ENCODE results near the gene RO60.
"Not testable (repeated sequence)": the region's sequence is repeated elsewhere in the genome, so short reads cannot be mapped to it uniquely, and the experiment has no call there.

The RO60 gene

DNA sequence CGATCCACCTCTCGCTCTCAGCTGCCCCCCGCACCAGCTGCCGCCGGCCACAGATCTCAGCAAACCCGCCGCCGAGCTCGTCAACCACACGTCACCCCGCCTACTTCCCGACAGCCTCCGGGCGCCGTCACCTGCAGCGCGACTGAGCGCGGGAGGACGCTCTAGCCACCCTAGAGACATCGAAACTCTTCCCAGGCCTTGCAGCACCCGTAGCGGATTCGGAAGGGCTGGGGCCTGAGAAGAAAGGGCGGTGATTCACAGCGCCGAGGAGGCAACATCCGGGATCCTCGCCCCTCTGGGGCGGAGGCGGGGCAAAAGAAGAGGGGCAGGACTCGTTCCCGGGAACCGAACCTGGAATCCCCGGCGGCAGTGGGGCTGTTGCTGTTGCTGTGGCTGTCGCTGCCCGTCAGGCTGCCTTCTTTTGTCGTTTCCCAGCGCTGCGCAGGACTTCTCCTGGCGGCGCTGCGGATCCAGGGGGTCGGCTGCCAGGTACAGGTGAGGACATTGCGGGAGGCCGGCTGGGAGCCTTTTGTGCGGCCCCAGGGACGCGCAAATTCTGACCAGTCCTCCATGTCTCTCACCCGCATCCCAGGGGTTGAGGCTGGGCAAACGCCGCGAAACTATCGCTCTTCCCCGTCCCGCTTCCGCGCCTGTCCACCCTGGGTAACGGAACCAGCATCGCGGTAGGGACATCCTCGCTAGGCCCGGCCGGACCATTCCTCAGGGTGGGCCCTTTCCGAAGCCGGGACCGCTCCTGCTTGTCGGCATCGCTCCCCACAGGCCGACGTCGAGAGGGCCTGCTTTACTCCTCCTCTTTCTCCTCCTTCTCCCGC, at the start of gene RO60, which contains the start of gene UCHL5:
Gene RO60, plus strand, starts transcription at position 331 of the 833 bp plus-strand sequence. CDS start 9,443 bp downstream, outside the sequence.
Gene UCHL5, minus strand, starts transcription at position 79 of the 833 bp plus-strand sequence. CDS start 100 bp downstream, outside the sequence.
- DNase-seq = peak; percentile 97

DNA sequence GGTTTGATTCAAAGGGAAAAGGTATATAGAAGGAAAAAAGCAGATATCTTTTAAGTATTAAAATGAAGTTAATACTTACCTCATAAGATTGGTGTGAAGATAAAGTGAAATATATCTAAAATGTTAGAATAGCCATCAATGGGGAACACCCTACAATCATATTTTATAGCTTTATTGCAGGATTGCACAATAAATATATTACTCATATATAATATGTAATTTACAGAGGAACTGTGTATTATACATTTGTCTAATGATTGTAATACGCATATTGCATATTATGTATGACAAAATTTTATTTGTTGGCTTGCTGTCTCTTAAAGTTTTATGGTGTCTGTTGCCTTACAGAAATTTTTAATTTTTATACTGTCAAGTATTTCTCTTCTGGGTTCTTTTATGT, 48.0 kb upstream of the RO60 start:
- no peak for DNase-seq

DNA sequence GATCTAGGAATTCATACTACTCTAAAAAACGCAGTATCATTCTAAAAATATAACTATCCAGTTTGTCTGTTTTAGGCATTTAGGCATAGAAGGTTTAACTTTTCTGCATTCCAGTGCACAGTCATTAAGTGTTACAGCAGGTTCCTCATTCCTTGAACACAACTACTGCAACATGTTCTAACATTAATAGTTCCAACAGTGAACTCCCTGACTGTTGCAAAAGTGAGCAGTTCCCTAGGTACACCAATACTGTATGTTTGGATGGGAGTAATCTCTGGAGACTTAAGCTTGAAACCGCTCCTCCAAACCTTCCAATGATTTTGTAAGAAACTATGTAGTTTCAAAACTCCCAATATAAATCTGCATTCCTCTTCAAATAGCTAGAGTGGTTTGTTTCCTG, 46.4 kb upstream of the RO60 start:
- no peak for DNase-seq

DNA sequence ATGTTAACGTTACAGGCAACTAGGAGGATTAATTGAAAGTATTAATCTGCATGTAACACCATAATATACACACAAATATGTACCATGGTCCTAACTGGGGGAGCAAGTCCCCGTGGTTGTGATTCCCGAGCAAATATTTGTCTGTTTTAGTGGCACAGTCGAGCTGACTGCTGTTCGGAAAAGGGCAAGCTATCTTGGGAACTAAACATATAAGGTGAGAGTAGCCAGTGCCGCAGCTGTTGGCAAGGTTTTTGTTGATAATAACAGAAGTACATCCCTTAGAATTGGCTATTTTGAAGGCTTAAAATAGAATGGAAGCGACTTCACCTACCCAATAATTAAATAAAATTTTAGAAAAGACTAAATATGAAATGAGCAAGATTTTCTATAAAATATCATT, 45.7 kb upstream of the RO60 start:
- no peak for DNase-seq

DNA sequence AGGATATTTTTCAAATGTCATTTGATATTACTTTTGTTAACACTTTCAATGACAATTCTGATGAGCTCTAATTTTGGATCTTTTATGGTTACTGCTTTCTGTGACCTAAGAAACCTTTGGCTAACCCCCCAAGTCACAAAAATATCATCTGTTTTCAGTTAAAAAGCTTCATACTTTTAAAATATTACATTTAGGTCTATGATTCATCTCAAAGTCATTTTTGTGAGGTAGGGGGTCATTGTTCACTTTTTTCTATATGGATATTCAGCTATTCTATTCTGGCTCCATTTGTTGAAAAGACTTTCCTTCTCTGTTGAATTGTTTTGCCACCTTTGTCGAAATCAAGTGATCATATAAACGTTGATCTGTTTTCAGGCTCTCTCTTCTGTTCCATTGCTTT, 45.0 kb upstream of the RO60 start:
- no peak for DNase-seq

DNA sequence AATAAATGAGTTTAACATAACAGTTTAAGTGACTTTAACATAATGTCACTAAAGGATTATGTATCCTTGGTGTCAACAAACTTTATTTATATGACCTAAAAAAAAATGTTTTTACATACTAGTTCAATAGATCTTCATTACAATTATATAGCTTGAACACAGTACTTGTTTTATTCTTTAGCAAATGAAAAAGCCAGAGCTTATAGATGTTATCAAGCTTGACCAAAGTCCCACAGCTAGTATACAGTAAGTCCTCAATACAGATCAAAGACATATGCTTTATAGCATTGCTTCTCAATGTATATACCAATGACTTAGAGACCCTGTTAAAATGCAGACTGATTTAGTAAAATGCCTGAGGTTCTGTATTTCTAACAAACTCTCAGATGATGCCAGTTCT, 42.6 kb upstream of the RO60 start:
- no peak for DNase-seq

DNA sequence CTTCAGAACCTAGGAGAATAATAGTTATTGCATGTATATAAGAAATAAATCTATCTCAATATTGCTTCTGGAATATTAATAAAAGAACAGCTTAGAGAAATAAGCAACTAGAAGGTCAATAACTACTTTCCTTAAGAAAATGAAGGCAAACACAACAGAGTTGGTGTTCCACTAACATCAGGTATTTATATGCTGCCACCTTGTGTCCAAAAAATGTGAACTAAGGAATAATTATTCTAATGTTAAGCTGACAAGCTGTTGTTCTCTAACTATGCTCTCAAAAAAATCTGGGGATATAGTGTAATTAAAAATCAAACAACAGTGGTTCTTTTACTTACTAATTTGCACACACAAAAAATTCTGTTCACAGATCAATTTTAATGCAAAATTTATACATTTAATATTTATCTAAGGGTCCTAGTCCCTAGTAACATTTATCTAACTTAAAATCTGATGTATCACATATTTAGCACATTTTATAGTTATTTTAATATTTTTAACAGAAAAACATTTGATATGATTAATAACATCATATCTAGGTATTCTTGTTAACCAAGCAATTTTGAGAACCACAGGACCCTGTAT, 39.9 kb upstream of the RO60 start:
- no peak for DNase-seq

DNA sequence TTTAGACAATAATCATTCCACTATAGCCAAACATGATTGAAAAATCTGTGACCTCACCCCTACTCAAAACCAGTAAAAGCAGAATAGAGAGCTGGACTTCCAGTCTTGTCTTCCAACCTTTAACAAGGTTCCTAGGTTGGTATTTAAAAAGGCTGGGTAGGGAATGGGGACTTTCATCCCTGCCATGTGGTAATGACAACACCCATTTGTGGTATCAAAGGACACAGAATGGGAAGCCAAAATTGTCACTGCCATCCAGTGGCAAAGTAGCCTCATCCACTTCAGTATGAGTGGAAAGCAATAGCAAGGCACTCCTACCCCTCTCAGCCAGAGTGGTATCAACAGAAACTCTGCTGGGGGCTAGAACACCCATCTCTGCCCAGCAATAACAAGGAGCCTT, 34.2 kb upstream of the RO60 start:
- DNase-seq = no peak

DNA sequence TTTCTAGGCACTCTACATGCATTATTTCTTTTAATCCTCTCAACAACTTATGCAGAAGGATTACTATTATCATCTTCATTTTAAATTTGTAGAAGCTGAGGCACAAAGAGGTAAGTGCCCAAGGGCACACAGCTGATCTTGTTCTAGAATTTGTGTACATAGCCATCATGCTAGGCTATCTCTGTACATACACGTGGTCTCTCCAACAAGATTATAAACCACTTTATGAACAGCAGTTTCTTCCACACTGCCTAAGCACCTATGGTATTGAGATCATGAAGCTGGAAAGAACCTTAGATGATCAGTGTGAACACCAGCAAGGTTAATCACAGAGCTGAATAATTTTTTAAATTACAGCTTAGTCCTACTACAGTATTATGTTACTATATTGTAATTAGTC, 29.1 kb upstream of the RO60 start:
- DNase-seq = no peak

DNA sequence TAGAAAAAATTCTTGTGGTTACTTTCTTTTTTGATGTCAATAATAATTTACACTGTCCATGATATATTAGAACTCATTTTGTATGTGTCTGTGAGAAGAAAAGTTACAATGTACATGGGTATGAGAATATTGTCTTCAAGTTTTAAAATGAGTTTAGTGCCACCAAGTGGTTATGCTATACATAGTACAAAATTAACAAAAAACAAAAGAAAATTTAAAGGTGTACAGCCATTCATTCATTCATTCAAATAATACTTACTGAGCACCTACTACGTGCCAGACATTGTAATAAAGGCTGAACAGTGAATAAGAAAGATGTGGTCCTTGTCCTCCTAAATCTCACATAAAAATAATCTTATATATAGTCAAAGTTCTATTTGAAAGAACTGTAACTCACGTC, 28.0 kb upstream of the RO60 start:
- DNase-seq = no peak

DNA sequence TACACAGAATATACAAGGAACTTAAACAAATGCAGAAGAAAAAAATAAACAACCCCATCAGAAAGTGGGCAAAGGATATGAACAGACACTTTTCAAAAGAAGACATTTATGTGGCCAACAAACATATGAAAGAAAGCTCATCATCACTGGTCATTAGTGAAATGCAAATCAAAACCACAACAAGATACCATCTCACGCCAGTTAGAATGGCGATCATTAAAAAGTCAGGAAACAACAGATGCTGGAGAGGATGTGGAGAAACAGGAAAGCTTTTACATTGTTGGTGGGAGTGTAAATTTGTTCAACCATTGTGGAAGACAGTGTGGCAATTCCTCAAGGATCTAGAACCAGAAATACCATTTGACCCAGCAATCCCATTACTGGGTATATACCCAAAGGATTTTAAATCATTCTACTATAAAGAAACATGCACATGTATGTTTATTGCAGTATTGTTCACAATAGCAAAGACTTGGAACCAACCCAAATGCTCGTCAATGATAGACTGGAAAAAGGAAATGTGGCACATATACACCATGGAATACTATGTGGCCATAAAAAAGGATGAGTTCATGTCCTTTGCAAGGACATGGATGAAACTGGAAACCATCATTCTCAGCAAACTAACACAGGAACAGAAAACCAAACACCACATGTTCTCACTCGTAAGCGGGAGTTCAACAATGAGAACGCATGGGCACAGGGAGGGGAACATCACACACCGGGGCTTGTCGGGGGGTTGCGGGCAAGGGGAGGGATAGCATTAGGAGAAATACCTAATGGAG, 26.6 kb upstream of the RO60 start:
- DNase-seq = not testable (repeated sequence)

DNA sequence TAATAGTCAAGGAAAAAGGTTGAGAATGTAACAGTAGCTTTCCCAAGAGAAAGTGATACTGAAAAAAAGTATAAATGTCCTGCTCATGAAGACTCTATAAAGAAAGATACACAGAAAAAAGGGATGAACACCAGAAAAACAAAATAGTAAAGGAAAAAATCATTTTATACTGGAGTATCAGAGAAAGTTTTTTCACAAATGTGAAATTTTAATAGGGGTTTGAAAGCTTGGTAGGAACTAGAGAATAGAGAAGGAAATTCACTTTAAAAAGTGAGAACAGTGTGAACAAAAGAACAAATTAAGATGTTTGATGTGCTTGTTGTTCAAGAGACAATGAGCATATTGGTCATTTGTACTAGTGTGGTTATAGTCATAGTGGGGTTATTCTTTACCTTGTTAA, 25.8 kb upstream of the RO60 start:
- no peak for DNase-seq

DNA sequence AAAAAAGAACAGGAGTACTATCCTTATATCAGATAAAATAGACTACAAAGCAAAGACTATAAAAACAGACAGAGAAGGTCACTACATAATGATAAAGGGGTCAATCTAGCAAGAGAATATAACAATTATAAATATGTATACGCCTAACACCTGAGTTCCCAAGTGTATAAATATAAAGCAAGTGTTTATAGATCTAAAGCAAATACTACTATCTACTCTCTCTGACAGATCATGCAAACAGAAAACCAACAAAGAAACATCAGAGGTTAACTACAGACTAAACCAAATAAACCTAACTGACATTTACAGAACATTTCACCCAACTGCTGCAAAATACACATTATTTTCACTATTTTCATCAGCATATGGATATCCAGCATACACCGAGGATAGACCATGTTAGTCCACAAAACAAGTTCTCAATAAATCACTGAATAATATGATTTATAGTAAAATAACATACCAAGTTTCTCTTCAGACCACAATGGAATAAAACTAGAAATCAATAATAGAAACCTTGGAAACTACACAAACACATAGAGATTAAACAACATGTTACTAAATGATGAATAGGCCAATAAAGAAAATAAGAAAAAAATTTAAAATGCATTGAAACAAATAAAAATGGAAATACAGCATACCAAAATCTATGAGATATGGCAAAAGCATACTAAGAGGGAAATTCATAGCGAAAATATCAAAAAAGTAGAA, 22.9 kb upstream of the RO60 start:
- no peak for DNase-seq

DNA sequence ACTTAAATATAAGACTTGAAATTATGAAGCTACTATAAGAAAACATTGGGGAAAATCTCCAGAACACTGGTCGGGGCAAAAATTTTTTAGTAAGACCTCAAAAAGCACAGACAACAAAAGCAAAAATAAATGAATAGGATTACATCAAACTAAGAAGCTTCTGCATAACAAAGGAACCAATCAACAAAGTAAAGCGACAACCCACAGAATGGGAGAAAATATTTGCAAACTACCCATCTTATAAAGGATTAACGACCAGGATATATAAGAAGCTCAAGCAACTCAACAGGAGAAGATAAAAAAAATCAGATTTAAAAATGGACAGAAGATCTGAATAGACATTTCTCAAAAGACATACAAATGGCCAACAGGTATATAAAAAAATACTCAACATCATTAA, 19.4 kb upstream of the RO60 start:
- DNase-seq = no peak

DNA sequence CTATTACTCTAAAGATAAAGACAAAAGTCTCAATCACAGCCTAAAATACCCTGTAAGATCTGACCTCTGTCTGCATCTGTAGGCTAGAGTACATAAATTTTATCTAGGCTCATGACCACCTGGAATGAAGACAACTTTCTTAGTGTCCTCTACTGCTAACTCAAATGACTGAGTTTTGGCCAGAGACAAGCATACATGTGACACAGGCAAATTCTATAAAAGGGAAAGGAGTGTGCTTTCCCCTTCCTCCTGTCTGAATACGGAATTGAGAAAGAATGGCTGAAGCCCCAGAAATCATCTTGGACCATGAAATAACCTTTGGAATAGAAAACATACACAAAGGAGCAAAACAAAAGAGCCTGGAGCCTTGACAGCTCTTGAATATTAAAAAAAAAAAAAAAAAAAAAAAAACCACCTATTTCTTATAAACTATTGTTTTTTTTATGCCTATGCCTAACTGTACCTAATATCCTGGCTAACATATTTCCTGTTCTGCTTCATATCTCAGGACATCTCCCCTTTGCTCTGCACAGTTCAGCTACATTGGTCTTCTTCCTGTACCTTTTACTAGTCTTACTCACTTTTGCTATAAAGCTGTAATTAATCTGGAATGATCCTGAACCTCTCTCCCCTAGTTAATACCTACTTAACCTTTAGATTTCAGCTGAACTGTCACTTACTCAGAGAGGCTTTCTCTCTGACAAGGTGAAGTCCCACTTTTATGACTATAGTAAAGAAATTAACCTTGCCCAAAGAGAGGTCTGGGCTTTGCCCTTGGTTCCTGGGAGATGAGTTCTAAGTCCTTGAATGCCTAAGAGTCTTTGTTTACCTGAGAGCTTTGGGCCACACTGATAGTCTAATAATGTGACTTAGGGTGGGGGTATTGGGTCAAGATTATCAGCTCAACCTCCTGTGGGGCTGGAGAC, 16.4 kb upstream of the RO60 start:
- DNase-seq = no peak

DNA sequence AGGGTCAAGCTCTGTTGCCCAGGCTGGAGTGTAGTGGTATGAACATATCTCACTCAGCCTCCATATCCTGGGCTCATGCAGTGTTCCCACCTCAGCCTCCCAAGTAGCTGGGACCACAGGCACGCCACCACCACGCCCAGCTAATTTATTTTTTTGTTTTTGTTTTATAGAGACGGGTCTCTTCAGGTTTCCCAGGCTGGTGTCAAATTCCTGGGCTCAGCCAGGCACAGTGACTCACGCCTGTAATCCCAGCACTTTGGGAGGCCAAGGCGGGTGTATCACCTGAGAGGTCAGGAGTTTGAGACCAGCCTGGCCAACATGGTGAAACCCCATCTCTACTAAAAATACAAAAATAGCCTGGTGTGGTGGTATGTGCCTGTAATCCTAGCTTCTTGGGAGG, 10.5 kb upstream of the RO60 start:
- not testable (repeated sequence) for DNase-seq

DNA sequence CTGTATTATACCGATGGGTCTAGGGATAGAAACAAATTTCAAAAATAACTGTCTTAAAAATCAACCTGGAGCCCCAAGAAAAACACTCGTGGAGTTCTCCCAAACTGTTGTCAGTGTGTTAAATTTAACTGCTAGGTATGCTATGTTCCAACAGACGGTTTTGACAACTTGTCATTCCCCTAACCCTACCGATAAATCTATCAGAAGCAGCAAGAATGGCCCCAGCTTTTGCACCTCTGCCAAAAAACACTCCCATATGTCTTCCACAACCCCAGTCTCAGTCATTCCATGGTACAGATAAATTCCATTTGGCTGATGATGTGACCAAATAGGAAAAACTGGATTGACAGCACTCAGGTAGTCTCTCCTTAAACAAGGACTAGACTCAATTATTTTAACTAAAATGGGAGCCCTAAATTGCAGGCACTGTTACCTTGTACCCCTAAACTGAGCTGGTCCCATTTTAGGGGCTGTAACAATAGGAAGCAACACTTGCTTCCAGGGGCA, 5.2 kb upstream of the RO60 start:
- no peak for DNase-seq

DNA sequence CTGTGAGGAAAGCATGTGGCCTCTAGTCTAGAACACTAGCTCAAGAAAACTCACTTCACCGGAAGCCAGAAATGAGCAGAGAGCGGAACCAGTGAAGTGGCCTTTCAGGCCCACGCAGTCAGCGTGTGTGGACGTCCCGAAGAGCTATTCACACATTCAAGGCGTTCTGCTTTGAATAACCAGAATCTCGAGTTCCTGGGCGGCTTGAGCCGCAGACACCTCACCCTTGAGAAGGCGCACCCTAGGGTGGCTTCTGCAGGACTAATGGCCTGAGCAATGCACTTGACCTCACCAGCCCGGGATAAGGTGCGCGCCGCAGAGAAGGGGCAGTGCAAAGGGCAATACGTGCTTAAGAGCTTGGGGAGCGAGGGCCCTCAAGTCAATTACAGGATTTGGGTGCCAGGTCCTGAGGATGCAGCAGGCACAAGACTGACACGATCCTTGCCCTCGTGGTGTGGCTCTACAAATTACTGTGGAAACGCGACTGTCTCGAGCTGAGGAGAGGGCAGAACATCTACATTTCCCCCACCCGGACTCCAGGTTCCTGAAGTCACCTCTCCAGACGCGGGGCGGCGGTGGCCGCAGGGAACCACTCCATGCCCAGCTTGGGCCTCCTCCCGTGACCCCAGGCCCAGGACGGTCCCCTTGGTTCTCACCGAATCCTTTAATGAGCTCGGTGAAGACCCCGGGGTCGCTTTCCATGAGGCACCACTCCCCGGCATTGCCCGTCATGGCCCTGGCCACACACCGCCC, 707 bp upstream of the RO60 start:
- peak; percentile 44 for DNase-seq

DNA sequence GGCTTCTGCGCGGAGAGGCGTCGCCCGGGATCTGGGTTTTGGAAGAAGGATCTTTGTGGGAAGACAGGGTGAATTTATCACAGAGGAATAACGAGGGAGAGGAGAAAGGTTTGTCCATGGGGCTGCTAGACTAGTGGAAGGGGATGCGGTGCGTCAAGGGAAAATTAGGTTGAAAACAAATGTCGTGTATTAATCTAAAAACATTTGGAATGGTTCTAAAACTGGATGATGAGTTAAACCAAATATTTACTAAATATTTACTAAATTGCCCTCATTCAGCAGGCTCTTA, 647 bp downstream of the RO60 start:
- DNase-seq = no peak

DNA sequence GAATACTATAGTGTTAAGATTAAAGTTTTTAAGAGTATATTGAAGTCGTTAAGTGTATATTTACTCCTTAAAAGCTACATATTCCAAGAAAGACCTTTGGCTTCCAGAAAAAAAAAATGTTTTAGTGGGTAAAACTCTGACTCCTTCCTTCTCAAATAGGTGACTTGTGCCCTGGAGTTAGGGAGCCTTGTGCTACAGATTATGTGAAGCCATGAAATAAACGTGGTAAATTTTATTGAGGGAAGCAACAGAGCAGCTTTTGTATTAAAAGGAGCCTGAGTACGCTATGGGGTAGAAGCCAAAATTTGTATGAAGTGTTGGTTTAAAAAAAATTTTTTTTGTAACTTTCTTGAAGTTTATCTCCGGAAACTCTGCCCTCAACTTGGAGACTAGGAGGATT, 994 bp downstream of the RO60 start:
- DNase-seq = no peak

DNA sequence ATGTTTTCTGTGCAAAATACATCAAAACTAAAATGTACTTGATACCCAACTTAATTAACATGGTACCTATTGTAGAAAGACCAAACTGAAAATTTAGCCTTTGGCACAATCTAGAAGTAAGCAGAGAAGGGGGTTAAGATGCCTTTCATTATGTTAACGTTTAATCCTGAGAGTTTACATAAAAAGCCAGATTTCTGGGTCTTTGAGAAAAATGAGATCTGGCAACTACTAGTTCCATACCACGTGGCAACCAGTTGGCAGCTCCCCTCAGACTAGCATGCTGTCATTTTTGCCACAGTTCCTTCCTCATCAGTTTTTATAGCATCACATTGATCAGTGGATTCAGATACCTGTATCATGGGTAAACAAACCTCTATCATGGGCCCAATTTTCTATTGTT, 1.5 kb downstream of the RO60 start:
- DNase-seq = peak; percentile 24

All from femur (tissue), 1 donor.